Keratinocyte (primary cell): ENCODE results near the gene PID1.

Experiments used
- CTCF ChIP-seq, 3 experiments: IDR thresholded peaks in 1 of 3; conservative IDR thresholded peaks in 1 of 3; optimal IDR thresholded peaks in 1 of 3; 2 replicates in 2 of 3; 3 replicates in 1 of 3; pipeline versions ENCODE3 to v1.5.1; 2011; ENCODE audit warnings: low read length in 3 of 3, mild to moderate bottlenecking in 3 of 3, moderate library complexity in 2 of 3, control low read depth in 1 of 3, inconsistent platforms in 1 of 3; ENCODE audit not compliant: insufficient read depth in 2 of 3; ENCODE audit errors: extremely low read depth in 1 of 3
- EZH2 ChIP-seq: IDR thresholded peaks from one replicate; pipeline ENCODE4 v1.6.1; 2012; ENCODE audit warnings: inconsistent platforms, mild to moderate bottlenecking, low read length, moderate library complexity

GRCh38 chr2:229057976-229058553 is 213.0 kb downstream of the PID1 start:
- no peak for TF ChIP-seq CTCF (optimal IDR thresholded peaks at IDR 0.05 in 1 of 3, IDR thresholded peaks at IDR 0.05 in 1 of 3, conservative IDR thresholded peaks at IDR 0.05 in 1 of 3; ENCODE audit: extremely low read depth in 1 of 3, insufficient read depth in 2 of 3, low read length in 3 of 3)
- TF ChIP-seq EZH2, result no peak
